Right ventricle myocardium inferior (tissue), 1 donor: ENCODE measurements around the gene TMCC3. TPM values are rescaled to one million over a fixed set of nuclear protein-coding genes. Genes with fewer than 3 reads are reported as not detected.

Experiments
- microRNA-seq: library from miRNA; unstranded; fragments of <30 nt; microRNA quantifications from one replicate; pipeline ENCODE4 v1.2.0, GENCODE V29; 2020
- total RNA-seq: library from RNA; stranded (reverse); fragmentation: NEBNext Ultra II Directional; extraction: Animal tissue kit (Norgen Biotek cat#: 25700); gene quantifications from one replicate; pipeline ENCODE4 v1.2.1, GENCODE V29; 2021
- donor health status: DM: no; HTN: yes; CAD: no; lungs with severe emphysema.

The TMCC3 gene
- total RNA-seq, 1 donor from 2014 or later: 1.5 TPM

Small RNAs within 50 kb of the gene (microRNA-seq; reads per million reads assigned to microRNA genes)
- not detected for gene MIR5700

Other genes starting within 250 kb of the TMCC3 start
- gene CEP83, start 190.7 kb downstream of the TMCC3 start, total RNA-seq: 8.6 TPM